Aorta (tissue), 5 donors: Measurements from ENCODE around the gene PRR30. TPM values are rescaled to one million over a fixed set of nuclear protein-coding genes. Genes with fewer than 3 reads are reported as not detected.
A peak's percentile ranks its signal among the peaks of the same experiment; 100 is the strongest.
"Not testable (repeated sequence)": the region's sequence is repeated elsewhere in the genome, so short reads cannot be mapped to it uniquely, and the experiment has no call there.

Experiments used
- ATAC-seq: fragments of 200-7000 bp; cut with Tn5 transposase; one replicate; pipeline ENCODE4 v1.9.1; 2022; ENCODE audit warnings: moderate library complexity; ENCODE audit not compliant: low FRiP score
- DNase-seq, 2 donors: peaks; one replicate each; pipeline ENCODE4 v3.0.0-alpha.2; 2020
- H3K27ac ChIP-seq, 2 donors: one replicate each; pipeline ENCODE4 v1.5.1; 2013; ENCODE audit warnings: low read length in 2 of 2, mild to moderate bottlenecking in 2 of 2, moderate library complexity in 2 of 2, control low read depth in 1 of 2, inconsistent platforms in 1 of 2, low read depth in 1 of 2
- H3K27me3 ChIP-seq, 2 donors: one replicate each; pipeline ENCODE4 v1.6.1; 2013; ENCODE audit warnings: control low read depth in 1 of 2, low read length in 1 of 2, mild to moderate bottlenecking in 1 of 2, moderate library complexity in 1 of 2; ENCODE audit not compliant: insufficient read depth in 2 of 2, control insufficient read depth in 1 of 2
- H3K36me3 ChIP-seq, 2 donors: one replicate each; pipeline ENCODE4 v1.6.1; 2013; ENCODE audit warnings: control low read depth in 1 of 2, low read length in 1 of 2, mild to moderate bottlenecking in 1 of 2; ENCODE audit not compliant: insufficient read depth in 2 of 2, control insufficient read depth in 1 of 2
- H3K4me1 ChIP-seq, 2 donors: one replicate each; pipeline ENCODE4 v1.6.1; 2013; ENCODE audit warnings: low read length in 2 of 2, control low read depth in 1 of 2, mild to moderate bottlenecking in 1 of 2, moderate library complexity in 1 of 2; ENCODE audit not compliant: insufficient read depth in 2 of 2, control insufficient read depth in 1 of 2
- H3K4me3 ChIP-seq, 2 donors: one replicate each; pipeline ENCODE4 v1.5.1; 2013; ENCODE audit warnings: low read length in 2 of 2, control low read depth in 1 of 2, mild to moderate bottlenecking in 1 of 2
- H3K9me3 ChIP-seq: one replicate; pipeline ENCODE4 v1.6.1; 2013; ENCODE audit warnings: mild to moderate bottlenecking, low read length; ENCODE audit not compliant: control insufficient read depth
- WGBS, 2 donors: extraction: QIAGEN DNeasy Blood & Tissue Kit; methylation state at CpG; one replicate each; pipeline ENCODE4 v1.1.7; 2013; 5-methylcytosine and 5-hydroxymethylcytosine counted together
- intact Hi-C, 2 donors: fragments of 100-400 bp; cut with DNase I; formaldehyde crosslinking; loops; one replicate each; pipeline versions ENCODE4 v1.14.2 to v1.15.0; 2022
- polyA plus RNA-seq, 2 donors: library from polyadenylated mRNA; stranded (reverse); fragments of 200-250 nt; gene quantifications; one replicate each; pipeline ENCODE4 v1.2.3, GENCODE V29; 2013
- total RNA-seq, 2 donors: library from RNA; stranded (reverse); fragmentation: NEBNext Ultra II Directional; extraction: Animal tissue kit (Norgen Biotek cat#: 25700); gene quantifications; one replicate each; pipeline ENCODE4 v1.2.1, GENCODE V29; 2021
- donor health status: healthy with polysubstance abuse.
- donor health status: Bipolar disorder and iron deficiency.
- donor health status: DM: no; HTN: no; CAD: no.
- donor health status: DM: no; HTN: no; CAD: no.
- donor health status: DM: yes; HTN: yes; CAD: no.

PRR30 gene
- total and polyA plus RNA-seq, 4 donors = not detected

DNA sequence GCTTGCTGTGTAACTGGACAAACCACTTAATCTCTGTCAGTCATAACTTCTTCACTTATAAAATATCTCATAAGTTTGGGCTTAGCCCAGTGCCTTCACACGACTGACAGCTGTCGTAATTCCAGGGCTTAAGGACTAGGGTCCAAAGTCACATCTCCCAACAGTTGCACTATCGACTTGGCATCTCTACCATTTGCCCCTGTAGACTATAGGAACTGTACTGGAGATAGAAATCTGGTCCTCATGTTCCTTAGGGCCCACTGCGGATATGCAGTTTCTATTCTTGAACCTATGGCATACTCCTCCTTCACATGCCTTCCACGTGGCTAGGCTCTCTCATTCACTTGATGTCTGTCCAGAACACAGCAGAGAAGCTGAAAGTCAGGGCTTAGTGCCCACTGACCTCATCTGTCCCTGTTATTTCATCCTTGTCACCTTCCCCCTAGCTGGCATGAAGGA is 12.9 kb downstream of the PRR30 start:
- ATAC-seq (no peak), DNase-seq (no peak)
- Histone ChIP-seq H3K4me3 (no peak overlapping the region), H3K27me3 (no peaks in the 10 kb centered on the region), H3K9me3 (no peaks in the 10 kb centered on the region), H3K27ac (no peak overlapping the region), H3K36me3 (peaks cover 0 to 5% of the 10 kb centered on the region in 2 donors), H3K4me1 (no peaks in the 10 kb centered on the region)
- intact Hi-C loops = no loop called here
- 35 to 42% methylated on average over 5 of the region's 5 CpGs for WGBS, 2 donors

DNA sequence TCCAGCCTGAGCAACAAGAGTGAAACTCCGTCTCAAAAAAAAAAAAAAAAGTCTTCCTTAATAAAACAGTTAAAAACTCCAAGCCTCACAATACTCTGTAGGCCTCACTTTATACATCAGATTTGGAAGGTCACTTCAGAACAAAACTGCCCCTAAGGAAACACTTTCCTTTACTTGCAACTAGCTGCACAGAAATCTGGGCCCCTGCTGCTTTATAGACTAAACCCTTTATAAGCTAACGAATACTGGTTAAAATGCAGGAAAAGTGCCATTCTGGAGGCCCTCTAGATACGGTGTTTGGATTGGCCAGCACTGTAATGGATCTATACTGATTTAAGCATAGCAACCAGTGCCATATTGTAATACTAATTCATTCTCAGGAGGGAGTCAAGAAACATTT is 14.1 kb downstream of the PRR30 start:
- no peaks in the 10 kb centered on the region for H3K36me3 ChIP-seq
- DNase-seq (no peak), ATAC-seq (no peak)
- H3K4me3 ChIP-seq = no peak overlapping the region
- no peaks in the 10 kb centered on the region for H3K9me3 ChIP-seq
- no peaks in the 10 kb centered on the region for H3K27me3 ChIP-seq
- H3K27ac ChIP-seq = no peak overlapping the region
- 84 to 85% methylated on average over 3 of the region's 3 CpGs for WGBS, 2 donors
- H3K4me1 ChIP-seq = no peaks in the 10 kb centered on the region
- intact Hi-C loops = no loop called here

DNA sequence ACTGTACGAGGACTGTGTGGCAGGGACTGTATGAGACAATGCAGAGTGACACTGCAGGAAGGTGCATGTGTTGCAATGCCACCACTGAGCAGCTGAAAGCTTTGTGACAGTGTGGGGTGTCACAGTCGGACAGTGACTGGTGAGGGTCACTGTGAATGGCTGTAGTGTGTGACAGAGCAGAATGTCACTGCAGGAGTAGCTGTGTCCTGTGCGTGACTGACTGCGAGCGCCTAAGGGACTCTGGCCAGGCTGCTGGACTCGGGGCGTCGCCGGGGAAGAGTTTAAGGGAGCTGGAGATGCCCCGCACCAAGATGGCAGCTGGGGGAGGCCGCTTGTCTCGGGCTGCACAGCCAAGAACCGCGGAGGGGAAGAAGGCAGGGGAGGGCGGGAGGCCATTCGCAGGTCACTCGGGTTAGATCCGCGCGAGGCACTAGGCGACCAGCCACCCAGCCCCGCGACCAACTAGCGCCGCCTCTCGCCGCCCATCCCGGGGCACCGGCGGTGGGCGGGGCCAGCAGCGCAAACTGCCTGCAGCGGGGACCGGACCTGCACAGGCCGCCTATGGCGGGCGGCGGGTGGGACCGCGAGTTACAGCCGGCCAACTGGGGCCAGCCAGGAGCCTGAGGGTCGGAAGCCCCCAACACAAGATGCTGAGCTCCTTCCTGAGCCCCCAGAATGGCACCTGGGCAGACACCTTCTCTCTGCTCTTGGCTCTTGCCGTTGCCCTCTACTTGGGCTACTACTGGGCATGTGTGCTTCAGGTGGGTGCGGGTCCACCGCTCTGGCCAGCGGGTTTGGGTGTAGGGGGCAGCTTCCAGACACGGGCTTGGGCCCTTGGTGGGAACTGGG is 15.7 kb downstream of the PRR30 start, which contains the start of gene ABHD1:
Gene ABHD1 (plus strand): TSS at position 514 of the 849 bp plus-strand sequence. CDS start 134 bp downstream, at position 648.
- H3K36me3 ChIP-seq = no peaks in the 10 kb centered on the region
- DNase-seq = peak; percentile 78 to 86
- H3K27me3 ChIP-seq = no peaks in the 10 kb centered on the region
- H3K27ac ChIP-seq = no peak within 1 kb of the TSS
- H3K9me3 ChIP-seq = no peaks in the 10 kb centered on the region
- intact Hi-C loops = no loop called here
- WGBS, 2 donors = 6 to 7% methylated on average over 47 of the region's 47 CpGs
- ATAC-seq = peak; percentile 88
- H3K4me3 ChIP-seq = peak within 1 kb of the TSS; percentile 14 to 29
- no peaks in the 10 kb centered on the region for H3K4me1 ChIP-seq

DNA sequence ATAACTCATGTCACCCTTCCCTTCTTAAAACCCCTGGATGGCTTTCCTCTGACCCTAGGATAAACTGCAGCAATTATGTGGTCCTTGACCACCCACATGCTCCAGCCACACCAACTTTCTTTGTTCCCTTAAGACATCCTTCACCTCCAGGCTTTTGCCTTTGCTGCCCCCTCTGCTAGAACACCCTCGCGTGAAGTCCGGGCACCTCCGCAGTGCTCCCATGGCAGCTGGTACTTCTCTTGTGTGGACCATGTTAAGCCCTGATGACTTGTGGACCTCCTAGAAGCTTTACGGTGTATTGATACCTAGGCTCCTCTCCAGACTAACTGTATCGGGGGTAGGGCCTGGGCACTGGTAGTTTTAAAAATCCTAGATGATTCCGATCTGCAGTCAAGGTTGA is 16.4 kb downstream of the PRR30 start:
- H3K4me3 ChIP-seq = no peak overlapping the region
- intact Hi-C loops = no loop called here
- WGBS, 2 donors = 91 to 93% methylated on average over 7 of the region's 7 CpGs

DNA sequence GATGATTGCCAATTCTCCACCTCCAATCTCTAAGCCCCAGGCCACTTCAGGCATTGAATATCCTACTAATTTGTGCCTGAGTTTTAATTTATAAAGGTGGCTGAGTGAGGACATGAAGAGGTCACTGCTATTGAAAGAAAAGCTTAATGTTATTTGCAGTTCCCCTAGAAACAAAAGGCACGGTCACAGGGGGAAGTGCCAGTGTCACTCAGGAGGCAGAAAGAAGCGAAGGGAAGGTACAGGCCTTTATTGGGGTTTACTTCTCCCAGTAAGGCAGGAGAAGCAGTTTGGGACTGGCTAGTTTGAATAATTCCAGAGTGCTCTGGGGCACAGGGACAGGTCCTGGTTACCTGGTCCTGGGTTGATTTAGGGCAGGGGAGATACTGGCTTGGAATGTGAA is 17.3 kb downstream of the PRR30 start:
- no peak overlapping the region for H3K27ac ChIP-seq
- H3K4me3 ChIP-seq = no peak overlapping the region
- H3K27me3 ChIP-seq = no peaks in the 10 kb centered on the region
- intact Hi-C loops = no loop called here
- ATAC-seq (no peak), DNase-seq (no peak)
- no peaks in the 10 kb centered on the region for H3K36me3 ChIP-seq
- H3K4me1 ChIP-seq = no peaks in the 10 kb centered on the region
- 85 to 92% methylated on average over 2 of the region's 2 CpGs for whole genome bisulfite sequencing, 2 donors
- H3K9me3 ChIP-seq = no peaks in the 10 kb centered on the region

More for the DNA sequence above, 16.4 kb downstream of the PRR30 start:
- no peaks in the 10 kb centered on the region for H3K9me3 ChIP-seq
- no peaks in the 10 kb centered on the region for H3K27me3 ChIP-seq
- ATAC-seq (no peak), DNase-seq (no peak)
- H3K36me3 ChIP-seq = no peaks in the 10 kb centered on the region
- H3K27ac ChIP-seq = no peak overlapping the region
- H3K4me1 ChIP-seq = no peaks in the 10 kb centered on the region

DNA sequence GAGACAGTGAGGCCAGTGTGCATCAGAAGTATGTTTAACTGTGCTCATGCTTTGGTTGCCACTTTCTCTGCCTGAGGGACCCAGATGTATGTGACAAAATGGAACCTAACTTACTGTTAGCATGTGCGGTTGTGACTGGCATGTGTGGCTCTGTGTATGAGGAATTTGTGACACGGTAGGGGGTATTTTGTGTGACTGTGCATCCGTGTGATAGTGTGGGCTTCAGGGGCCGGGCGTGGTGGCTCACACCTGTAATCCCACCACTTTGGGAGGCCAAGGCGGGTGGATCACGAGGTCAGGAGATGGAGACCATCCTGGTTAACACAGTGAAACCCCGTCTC is 19.9 kb downstream of the PRR30 start:
- H3K36me3 ChIP-seq, intact Hi-C loops, H3K4me3 ChIP-seq, H3K27me3 ChIP-seq, H3K9me3 ChIP-seq, ATAC-seq, H3K4me1 ChIP-seq, DNase-seq, H3K27ac ChIP-seq: not testable (repeated sequence)
- WGBS, 2 donors = 74 to 75% methylated on average over 8 of the region's 8 CpGs

DNA sequence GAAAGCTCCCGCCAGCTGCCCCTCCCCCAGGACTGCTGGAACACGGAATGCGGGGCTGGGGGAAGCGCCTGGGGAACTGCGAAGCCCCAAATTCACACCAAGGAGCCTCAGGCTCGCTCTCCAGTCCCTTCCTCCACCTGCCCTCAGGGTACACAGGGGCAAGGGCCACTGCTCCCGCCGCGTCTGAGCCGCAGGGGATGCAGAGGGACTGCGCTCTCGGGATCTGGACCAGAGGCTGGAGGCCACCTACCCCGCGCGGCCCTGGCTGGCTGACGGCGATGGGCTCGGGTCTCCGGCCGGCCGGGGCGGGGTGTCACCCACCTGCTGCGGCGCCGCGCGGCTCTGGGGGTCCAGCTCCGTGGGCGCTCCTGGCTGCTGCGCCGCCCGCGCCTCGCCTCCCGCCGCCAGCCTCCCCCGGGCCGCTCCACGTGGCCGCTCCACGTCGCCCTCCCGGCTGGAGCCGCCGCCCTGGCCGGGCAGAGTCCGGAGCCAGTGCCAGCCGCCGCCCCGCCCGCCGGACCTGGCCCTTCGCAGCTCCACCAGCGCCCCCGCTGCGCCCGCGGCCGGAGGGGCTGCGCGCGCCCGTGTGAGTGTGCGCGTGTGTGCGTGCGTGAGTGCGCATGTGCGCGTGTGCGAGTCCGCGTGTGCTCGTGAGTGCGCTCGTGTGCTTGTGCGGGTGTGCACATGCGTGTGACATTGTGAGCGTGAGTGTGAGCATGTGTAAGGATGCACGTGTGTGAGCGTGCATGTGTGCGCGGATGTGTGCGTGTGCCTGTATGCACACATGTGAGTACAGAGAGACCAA is 20.5 kb downstream of the PRR30 start, which contains the start of gene CGREF1:
Gene CGREF1 (minus strand): TSS at position 604 of the 805 bp plus-strand sequence. CDS start 14,762 bp downstream, outside the sequence.
- DNase-seq (no peak), ATAC-seq (no peak)
- intact Hi-C loops = no loop called here
- no peaks in the 10 kb centered on the region for H3K9me3 ChIP-seq
- no peaks in the 10 kb centered on the region for H3K4me1 ChIP-seq
- no peak within 1 kb of the TSS for H3K27ac ChIP-seq
- H3K4me3 ChIP-seq = peak within 1 kb of the TSS in 1 of 2 donors; percentile 5
- H3K27me3 ChIP-seq = no peaks in the 10 kb centered on the region
- no peaks in the 10 kb centered on the region for H3K36me3 ChIP-seq
- WGBS, 2 donors = 3 to 4% methylated on average over 66 to 84 of the region's 84 CpGs

DNA sequence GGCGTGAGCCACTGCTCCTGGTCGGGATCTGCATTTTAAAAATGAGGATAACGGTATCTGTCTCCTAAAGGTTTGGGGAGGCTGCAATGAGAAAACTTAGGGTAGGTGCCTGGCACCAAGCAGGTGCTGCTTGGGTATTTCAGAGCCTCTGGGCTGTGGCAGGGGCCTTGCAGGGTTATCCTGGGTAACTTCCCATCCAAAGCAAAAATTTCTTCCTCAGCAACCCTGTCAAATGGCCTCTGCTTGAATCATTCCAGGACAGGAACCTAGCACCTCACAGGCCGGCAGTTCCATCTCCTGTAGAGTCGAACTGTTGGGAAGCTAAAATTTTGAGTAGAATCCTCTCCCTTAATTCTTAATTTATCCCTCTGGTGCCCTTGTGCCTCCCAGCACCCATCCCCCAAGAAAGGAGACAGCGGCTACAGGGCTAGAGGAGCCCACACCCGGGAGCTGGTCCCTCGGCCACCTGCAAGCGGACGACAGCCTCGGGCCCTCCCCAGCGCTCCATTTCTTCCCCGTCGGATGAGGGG is 21.1 kb downstream of the PRR30 start:
- Histone ChIP-seq H3K4me3 (no peak overlapping the region), H3K36me3 (no peaks in the 10 kb centered on the region), H3K27me3 (no peaks in the 10 kb centered on the region), H3K27ac (no peak overlapping the region), H3K9me3 (no peaks in the 10 kb centered on the region), H3K4me1 (no peaks in the 10 kb centered on the region)
- WGBS, 2 donors = 27 to 30% methylated on average over 14 of the region's 14 CpGs
- ATAC-seq (no peak), DNase-seq (no peak)
- intact Hi-C loops = no loop called here
